Activated CD8-positive, alpha-beta memory T cell treated with anti-CD3 and anti-CD28 coated beads, Interleukin-2, amount 50 U/mL, for 24 hours (primary cell): ENCODE results near the gene IGFBP1.

Experiments
- DNase-seq: peaks from one replicate; pipeline ENCODE4 v3.0.0-alpha.2; 2020; ENCODE audit errors: extremely low read depth

The IGFBP1 gene

DNA sequence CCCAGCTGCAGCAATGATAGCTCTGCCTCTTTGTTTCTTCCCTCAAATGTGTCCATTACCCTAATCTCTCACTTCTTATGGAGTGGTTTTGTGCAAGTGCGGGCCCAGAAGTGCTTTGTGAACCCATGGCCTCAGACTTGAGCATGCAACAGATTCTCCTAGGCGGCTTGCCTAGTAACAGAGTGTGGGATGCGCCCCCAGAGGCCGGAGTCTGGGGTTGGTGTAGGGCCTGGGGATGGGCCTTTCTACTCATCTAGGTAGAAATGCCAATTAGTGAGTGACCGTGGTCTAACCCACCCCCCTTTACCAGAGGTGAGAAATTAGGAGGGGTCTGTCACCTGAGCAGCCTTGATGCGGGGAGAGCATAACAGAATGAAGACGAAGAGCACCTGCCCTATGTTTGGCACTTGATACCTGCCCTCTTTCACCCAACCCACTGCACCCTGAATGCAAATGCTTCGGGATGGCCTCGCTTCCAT lies 7.0 kb upstream of the IGFBP1 start:
- no peak for DNase-seq

DNA sequence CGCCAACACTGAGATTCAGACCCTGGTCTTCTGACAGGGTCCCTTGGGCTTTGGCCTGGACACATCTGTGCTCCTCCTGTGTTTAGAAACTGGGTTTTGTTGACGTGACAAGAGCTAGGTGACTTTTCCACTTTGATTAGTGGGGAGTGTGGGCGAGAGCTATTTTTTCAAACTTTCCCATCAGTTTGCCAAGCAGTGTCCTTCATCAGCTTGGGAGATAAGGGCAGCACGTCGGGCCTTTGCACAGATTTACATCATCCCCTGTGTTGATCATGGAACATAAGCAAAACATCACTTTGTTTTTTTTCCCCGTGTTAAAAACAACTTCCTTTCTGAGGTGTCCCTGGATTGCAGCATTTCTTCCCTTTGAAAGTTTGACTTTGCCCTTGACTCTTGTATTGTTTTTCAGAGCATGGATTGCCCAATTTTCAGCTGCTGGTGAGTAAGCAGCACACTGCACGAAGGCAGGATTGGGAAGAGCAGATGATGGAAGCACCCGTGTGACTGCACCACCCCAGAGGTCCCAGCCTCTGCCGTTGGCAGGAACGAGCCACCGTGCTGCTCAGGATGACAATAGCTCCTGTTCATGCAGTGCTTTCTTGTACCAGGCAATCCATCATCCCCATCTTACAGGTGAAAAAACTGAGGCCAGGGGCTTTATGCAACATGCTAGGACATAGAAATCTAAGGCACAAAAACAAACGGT lies 6.4 kb upstream of the IGFBP1 start:
- DNase-seq, result no peak

DNA sequence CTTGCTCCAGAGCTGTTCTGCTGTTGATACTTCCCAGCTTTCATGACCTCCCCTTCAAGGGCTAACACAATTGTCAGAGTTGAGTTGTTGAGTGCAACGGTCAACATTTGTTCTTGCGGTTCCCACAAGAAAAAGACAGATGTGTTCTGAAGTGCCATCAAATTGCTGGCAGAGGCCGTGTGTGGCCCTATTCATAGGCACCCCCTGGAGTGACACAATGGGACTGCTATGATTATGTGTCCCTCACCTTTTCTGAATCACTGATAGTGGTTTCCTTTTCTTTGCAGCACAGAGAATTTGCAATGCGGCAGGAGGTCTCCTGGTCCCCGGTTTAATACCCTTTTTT lies 5.8 kb upstream of the IGFBP1 start:
- DNase-seq, result no peak

DNA sequence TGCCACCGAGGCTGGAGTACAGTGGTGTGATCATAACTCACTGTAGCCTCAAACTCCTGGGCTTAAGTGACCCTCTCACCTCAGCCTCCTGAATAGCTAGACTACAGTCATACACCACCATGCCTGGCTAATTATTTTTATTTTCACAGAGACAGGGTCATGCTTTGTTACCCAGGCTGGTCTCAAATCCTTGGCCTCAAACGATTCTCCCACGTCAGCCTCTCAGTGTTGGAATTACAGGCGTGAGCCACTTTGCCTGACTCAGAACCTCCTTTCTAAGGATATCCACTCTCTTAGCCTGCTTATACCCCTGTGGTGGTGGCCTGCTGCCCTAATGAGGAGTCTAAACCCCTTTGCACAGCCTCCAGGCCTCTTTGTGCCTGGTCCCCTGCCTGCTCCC lies 4.2 kb upstream of the IGFBP1 start:
- DNase-seq, result no peak

DNA sequence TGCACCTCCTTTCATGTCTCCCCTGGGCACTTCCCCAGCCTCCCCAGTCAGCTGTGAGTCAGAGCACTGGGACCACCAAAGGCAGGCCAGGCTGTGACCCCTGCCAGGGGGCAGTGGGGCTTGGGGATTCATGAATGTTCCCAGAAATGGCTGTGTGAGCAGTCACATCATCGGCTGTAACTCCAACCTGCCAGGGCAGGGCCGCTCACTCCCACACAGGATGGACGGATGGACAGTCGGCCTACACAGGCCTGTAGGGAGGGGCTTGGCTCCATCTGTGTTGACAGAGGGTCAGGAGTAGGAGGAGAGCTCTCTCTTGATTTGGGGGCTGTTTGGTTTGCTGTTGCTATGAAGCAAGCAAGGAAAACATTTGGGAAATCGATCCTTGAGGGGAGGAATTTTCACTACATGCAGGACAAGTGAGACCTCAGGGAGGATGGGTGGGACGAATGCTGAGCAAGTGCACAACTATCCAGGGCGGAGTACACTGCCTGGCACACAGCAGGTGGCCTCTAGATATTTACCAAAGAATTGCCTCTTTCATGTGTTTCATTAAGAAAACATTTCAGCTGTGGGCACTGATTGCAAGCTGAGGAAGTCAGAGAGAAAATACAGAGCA lies 2.9 kb upstream of the IGFBP1 start:
- DNase-seq, result no peak

DNA sequence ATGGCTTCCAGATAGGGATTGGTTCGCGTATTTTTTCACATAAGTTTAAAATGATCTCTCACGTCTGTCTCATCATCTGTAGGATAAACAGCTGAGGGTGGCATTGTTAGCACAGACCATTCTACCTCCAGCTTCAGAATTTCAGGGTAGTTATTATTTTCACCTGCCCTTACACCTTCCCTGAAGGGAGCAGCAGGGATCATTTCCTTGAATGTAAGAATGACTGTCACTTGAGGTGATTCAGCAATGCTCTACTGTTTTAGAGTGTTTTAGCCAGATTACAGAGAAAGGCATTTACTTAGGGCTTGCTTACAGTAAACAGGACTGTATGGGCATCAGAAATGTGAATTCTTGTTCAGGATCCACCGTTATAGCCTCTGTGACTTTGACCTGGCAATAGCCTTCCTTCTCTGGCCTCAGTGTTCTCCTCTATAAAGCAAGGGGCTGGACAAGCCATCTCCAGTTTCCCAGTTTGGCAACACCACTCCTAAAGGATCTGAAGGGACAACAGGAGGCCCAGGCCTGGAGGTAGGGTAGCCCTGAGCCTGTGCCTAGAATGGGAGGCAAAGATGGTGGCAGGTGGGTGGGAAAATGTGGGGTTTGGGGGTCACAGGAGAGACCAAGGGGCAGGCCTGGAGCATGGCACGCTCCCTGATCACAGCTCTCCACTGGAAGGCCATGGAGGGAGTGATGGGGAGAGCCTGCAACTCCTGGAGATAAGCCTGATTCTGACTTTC lies 1.2 kb upstream of the IGFBP1 start:
- no peak for DNase-seq

DNA sequence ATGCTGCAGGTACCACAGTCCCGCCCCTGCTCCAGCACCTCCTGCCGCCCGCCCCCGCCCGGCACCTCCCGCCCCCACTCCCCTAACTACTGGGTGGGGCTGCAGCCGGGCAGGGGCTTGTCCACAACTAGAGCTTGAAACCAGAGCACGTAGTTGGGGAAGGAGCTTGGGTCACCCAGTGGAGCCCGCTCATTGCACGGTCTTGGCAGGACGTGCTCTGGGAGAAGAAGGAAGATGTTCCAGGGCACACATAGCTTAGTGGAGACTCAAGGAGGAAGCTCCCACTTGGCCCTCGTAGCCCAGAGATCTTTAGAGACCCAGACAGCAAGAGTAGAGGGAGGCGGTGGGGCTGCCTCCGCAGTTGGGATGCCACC lies 692 bp downstream of the IGFBP1 start:
- DNase-seq, result no peak

DNA sequence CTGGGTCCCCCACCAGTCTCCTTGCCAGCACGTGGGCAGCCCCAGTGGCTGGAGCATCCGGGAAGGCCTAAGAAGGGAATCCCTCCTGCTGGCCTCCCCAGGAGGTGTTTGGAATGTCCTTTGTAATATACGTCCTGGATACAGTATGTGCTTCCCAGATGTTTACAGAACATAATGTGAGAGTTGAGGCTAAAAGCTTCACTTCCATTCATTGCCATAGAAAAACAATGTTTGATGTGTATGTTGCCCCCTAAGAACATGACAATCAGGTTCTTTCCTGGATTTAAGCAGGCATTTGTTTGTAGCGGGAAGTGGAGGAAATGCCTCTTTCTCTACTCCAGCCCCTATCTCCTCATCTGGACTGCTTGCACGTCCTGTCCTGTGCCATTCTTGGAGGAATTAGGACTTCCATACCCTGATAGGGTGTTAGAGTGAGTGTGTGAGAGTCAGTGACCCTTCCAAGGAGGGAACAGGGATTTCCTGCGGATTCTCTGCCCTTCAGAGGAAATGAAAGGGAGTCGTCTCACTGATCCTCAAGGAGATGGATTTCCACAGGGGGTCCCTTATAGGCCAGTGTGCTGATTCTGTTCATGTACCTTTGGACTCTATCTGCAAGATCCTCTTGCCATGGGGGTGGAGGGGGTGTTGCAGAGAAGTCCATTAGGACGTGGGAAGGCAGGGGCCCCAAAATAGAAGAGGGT lies 1.2 kb downstream of the IGFBP1 start:
- DNase-seq, result no peak

DNA sequence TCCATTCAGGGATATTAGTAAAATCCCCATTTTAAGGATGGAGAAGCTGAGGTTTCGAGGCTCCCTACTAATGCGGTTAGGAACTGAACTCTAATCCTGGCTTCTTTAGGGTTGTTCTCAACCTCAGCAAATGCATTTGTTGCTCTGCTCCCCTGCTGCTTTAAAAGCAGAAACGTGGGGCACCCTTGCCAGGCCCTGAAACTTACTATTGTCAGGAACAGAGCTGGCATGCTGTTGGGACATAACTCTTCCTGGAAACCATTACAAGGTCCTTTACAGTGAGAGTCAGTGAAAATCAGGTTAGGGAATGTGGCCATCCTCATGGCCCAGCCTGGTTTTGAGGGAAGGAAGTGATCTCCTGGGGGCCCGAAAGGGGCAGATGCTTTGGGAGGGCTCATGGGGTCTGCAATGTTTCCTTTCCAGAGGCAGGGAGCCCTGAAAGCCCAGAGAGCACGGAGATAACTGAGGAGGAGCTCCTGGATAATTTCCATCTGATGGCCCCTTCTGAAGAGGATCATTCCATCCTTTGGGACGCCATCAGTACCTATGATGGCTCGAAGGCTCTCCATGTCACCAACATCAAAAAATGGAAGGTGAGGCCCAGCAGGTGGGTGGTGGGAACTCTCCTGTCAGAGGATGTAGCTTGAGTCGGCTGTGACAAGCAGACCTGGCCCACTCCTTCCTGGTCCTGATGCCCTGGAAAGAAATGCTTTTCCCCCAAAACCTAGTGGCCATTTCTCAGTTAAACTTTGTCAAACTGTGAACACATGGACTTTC lies 2.0 kb downstream of the IGFBP1 start:
- no peak for DNase-seq

DNA sequence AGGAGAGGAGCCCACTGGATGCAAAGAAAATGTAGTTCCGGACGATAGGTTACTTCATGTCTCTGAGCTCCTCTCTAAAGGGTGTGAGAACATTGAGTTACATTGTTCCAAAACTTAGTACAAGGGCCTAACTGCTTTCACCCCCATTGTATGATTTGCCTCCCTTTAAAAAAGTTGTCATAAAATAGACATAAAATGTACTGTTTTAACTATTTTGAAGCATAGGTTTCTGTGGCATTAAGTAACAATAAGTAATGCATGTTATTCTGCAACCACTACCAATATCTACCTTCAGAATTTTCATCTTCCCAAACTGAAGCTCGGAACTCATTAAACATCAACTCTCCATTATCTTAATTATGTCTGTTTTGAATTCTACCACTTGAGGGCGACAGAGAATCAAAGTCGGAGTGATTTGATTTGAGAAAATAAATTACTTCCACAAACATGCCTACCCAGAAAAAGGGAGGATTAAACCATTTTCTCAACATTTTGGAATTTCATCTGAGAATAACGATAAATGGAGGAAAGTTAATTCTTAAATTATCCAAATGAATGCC lies 2.7 kb downstream of the IGFBP1 start:
- DNase-seq, result no peak

DNA sequence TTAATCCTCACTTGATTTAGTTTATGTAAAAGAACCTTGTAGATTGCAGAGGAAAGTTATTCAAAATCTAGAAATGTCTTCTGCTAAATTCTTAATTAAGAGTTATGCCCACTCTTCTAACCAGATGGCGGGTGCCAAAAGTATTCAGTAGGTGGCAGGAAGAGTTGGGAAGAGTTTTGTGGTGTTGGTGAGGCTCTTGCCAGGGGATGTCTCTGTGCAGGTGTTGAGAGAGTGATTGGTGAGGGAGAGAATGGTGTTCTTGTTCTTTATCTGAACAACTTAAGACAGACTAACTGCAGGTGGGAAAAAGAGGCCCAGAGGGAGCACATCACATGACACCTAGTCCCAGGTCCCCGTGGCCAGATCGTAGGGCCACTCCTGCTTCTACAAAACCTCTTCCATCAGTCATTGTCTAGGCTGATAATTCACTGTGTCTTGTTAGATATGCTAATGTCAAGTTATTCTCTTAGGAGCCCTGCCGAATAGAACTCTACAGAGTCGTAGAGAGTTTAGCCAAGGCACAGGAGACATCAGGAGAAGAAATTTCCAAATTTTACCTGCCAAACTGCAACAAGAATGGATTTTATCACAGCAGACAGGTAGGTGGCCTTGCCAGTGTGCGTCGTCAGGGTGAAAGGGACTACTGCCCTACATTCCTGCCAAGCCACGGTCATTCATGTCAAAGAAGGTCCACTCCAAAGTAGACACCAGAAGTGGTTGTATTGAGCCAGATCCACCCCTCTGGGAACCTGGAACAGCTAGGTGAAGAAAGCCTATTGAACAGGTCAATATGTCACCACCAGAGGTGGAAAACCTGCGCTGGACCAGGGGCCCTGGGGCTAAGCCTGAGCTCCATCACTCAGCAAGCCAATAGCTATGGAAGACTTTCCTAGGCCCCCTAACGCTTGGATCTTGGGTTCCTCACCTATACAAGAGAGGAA lies 3.4 kb downstream of the IGFBP1 start:
- DNase-seq, result no peak

DNA sequence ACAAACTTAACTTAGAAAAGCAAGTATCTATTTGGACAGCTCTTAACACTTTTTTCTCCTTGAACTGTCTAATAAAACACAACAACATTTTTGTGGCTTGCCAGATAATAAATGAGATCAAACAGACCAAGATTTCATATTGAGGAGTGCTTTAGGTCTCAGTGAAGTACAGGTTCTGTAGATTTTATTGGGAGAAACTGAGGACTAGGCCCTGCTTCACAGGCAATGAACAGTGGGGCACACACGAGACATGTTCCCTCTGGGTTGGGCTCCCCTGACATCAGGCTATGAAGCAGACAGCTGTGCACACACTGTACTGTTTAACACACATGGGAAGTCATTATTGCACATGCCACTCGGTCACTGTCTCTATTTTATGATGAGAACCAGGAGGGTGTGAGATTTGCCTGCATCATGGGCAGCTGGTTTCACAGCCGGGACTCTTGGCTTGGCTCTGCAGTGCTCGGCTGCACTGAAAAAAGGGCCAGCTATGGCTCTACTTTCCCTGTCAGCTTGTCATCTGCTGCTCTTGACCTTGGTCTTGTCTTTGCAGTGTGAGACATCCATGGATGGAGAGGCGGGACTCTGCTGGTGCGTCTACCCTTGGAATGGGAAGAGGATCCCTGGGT lies 4.2 kb downstream of the IGFBP1 start:
- no peak for DNase-seq

DNA sequence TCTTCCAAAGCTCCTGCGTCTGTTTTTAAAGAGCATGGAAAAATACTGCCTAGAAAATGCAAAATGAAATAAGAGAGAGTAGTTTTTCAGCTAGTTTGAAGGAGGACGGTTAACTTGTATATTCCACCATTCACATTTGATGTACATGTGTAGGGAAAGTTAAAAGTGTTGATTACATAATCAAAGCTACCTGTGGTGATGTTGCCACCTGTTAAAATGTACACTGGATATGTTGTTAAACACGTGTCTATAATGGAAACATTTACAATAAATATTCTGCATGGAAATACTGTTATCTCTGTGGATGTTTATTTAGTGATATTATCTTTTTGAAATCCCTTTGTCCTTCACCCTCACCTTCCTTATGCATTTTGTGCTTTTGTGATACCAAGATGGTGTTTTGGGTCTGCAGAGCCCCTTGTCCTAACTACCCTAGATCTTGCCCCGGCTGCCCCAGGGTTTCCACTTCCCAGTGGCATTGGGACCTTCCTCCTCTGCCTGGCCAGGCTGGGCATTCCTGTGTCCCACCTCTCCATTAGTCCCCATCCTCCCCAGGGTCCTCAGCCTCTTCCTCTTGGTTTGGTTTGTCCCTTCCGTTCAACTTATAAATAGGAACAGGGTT lies 5.2 kb downstream of the IGFBP1 start:
- DNase-seq, result no peak

DNA sequence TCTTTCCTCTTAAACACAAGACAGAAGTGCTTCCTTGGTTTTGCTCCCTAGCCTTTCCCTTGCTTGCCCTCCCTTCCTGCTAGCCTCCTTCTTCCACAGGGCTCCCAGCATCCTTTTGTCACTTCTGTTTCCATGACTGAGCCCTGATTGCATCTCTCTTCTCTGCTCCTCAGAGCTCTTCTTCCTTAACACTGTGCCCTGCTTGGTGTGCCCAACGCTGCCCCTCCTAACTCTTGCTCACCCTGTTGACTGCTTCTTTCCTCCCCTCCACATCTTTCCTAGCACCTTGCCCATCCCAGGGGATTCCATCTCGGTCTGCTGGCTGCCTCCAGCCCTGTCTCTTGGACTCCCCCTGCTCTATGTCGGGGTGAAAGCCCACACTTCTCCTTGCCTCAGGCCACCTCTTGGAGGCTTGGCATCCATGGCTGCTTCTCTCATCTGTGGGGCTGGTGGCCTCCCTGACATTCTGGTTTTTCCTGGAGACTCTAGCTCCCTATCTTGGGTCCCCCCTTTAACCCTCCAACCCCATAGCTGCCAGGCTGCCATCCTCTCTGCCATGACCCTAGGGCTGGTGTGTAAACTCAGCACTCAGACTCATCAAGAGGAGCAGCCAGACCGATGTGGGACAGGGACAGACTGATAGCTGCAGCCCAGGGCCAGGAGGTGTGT lies 5.8 kb downstream of the IGFBP1 start:
- no peak for DNase-seq

DNA sequence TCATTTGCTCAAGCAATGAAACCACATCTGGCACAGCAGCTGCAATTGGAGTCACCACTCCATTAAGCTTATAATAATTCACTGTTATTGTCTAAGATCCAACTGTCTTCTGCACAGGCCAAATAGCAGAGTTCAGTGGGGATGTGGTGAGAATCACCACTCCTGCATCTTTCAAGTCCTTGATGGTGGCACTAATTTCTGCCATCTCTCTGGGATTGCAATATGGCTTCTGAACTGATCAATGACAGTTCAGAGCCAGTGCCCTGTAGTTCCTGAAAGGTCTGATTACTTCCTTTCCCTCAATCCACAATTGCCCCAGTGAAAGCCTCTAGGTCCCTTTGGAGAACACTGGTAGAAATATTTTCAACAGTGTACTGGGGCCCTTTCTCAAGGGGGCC lies 6.4 kb downstream of the IGFBP1 start:
- DNase-seq, result no peak

DNA sequence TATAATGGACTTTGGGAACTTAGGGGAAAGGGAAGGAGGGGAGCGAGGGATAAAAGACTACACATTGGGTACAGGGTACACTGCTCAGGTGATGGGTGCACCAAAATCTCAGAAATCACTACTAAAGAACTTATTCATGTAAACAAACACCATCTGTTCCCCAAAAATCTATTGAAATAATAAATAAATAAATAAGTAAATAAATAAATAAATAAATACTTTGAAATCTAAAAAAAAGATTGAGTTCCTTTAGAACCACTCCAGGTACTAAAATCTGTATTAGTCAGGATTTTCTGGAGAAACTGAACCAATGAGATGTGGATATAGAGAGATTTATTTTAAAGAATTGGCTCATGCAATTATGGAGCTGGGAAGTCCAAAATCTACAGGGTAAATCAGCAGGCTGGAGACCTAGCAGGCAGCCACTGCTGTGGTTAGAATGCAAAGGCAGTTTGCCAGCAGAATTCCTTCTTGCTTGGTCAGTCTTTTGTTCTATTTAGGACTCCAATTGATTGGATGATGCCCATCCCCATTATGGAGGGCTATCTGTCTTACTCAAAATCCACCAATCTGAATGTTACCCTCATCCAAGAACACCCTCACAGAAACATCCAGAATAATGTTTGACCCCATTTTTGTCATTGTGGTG lies 8.9 kb downstream of the IGFBP1 start:
- DNase-seq, result no peak

DNA sequence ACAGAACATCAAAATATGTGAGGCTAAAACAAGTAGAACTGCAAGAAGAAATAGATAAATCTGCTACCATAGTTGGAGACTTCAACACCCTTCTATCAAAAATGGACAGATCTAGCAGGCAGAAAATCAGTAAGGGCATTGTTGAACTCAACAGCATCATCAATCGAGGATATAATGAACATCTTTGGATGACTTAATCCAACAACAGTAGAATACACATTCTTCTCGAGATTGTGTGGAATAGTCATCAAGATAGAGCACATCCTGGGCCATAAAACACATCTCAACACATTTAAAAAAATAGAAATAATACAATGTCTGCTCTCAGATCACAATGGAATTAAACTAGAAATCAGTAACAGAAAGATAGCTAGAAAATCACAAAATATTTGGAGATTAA lies 9.9 kb downstream of the IGFBP1 start:
- no peak for DNase-seq

DNA sequence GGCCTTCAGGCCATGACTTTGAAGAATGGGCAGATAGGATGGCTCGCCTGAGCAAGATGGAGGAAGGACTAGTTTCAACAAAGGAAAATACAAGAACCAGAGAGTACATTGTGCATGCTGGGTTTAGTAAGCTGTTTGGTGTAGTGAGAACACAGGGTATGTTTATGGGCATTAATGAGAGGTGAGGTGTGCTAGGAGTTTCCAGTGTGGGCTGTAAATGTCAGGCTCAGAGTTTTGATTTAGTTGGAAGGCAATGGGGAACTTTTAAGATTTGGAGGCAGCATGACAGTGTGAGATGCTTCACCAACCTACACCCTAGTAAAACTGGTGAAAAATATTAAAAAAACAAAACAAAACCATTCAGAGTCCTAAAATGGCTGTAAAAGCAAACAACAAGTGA lies 13.3 kb downstream of the IGFBP1 start:
- DNase-seq, result no peak
